Tongue (tissue), 2 donors: Measurements from ENCODE around the gene NUMA1. TPM values are rescaled to one million over a fixed set of nuclear protein-coding genes. Genes with fewer than 3 reads are reported as not detected.

ENCODE experiments used
- DNase-seq: peaks from one replicate; pipeline ENCODE4 v3.0.0-alpha.2; 2015
- total RNA-seq: library from RNA; depleted of rRNA; stranded (reverse); fragments of >200 nt; gene quantifications from one replicate; pipeline ENCODE4 v1.2.3, GENCODE V29; 2014

NUMA1 gene
- total RNA-seq, result 260 TPM

- DNase-seq, result peak; percentile 100
These were observed at the start of gene NUMA1, which contains the start of gene LRRC51 for GRCh38 chr11:72080326-72081183. Gene NUMA1 (minus strand): TSS chr11:72080542. CDS start chr11:72035943, 44,599 bp downstream. Gene LRRC51 (plus strand): TSS chr11:72080850. CDS start chr11:72089084, 8,234 bp downstream.

- DNase-seq, result no peak
These were observed 49.0 kb upstream of the NUMA1 start for GRCh38 chr11:72129381-72129780.

DNA sequence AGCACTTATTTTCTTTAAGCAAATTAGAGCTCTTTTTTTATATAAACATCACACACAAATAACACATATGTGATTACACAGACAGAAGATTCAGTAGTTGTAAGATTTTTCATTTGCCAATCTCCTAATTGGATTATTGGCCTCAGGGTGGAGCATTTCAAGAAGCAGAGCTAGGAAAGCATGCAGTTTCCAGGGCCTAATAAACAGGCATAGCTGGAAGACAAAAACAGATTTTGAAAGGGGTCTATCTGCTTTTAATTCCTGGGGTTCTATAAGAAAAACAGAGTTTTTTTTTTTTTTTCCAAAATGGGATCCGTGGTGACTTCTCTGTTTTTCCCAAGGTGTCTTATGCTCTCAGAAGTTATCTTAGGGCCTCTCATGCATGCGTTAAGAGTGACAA, 47.6 kb upstream of the NUMA1 start:
- DNase-seq, result no peak

GRCh38 chr11:72125956-72126355, 45.6 kb upstream of the NUMA1 start:
- DNase-seq, result no peak

DNA sequence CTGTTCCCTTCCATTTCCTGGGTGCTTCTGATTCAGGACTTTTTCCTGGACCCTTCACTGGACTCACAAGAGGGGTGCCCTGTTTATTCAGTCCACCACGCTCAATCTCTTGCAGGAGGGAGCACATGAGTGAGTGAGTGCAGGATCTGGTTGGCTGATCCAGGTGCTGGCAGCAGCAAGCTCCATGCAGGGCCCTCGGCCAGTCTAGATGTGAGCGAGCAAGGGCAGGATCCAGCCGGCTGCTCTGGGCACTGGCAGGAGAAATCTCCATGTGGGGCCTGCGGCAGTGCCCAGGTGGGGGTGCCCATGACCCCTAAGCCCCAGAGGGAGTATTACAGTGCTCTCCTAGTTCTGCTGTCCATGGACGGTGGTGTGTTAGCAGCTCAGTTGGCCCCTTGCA, 43.7 kb upstream of the NUMA1 start:
- DNase-seq, result no peak

- no peak for DNase-seq
These were observed 42.8 kb upstream of the NUMA1 start for GRCh38 chr11:72123117-72123653.

DNA sequence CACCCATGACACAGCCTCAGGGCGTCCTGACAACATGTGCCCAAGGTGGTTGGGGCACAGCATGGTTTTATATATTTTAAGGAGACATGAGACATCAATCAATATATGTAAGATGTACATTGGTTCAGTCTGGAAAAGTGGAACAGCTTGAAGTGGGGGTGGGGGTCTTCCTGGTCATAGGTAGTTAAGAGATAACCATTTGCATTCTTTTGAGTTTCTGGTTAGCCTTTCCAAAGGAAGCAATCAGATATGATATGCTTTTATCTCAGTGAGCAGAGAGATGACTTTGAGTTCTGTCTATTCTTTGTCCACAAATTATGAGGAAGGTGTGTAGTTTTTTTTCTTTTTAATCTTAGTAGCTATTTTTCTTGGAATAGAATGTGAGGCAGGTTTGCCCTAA, 42.3 kb upstream of the NUMA1 start:
- no peak for DNase-seq

- DNase-seq, result no peak
These were observed 40.6 kb upstream of the NUMA1 start for GRCh38 chr11:72120930-72121329.

GRCh38 chr11:72119198-72119597, 38.9 kb upstream of the NUMA1 start:
- no peak for DNase-seq

DNA sequence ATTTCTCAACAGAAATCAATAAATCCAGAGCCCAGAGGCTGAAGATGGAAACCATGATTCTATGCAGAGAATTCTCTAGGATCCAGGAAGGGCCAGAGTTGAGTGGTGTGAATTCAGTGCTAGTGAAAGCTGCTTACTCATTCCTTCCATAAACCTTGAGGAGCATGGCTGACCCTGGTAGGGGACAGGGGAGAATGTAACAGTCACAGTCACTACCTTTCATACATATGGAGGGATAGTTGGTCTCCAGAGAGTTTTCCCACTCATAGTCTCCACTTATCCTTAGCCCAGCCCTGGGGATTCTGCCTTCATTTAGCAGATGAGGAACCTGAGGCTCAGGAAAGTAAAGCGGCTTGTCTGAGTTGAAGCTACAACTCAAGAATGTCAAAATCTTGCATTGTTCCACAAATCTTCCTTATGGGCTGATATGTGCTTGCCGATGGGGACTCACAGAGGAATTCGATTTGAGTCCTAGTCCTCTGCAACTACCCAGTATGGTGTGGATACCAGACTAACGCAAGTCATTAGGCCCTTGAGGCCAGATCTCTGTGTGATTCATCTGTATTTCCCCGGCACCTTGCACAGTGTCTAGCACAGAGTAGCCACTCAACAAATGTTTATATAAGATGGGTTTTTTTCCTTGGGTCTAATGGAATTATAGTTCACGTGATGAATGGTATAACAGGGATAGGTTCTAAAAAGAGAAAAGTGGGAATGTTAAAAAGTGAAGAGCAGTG, 35.8 kb upstream of the NUMA1 start:
- DNase-seq, result no peak

DNA sequence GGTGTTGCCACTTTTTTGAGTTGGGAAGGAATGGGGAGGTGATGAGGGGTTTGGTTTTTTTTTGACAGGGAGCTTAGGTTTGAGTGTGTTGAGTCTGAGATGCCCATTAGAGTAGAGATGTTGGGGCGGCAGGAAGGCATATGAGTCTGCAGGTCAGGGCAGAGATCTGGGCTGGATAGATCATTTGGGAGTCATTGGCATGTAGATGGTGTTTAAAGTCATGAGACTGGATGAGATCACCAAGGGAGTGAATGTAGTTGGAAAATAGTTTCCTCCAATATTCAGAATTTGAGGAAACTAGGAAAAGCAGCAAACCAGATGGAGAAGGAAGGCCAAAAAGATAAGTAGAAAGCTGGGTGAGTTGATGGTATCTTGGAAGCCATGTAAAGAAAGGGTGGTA, 34.2 kb upstream of the NUMA1 start:
- DNase-seq, result no peak

DNA sequence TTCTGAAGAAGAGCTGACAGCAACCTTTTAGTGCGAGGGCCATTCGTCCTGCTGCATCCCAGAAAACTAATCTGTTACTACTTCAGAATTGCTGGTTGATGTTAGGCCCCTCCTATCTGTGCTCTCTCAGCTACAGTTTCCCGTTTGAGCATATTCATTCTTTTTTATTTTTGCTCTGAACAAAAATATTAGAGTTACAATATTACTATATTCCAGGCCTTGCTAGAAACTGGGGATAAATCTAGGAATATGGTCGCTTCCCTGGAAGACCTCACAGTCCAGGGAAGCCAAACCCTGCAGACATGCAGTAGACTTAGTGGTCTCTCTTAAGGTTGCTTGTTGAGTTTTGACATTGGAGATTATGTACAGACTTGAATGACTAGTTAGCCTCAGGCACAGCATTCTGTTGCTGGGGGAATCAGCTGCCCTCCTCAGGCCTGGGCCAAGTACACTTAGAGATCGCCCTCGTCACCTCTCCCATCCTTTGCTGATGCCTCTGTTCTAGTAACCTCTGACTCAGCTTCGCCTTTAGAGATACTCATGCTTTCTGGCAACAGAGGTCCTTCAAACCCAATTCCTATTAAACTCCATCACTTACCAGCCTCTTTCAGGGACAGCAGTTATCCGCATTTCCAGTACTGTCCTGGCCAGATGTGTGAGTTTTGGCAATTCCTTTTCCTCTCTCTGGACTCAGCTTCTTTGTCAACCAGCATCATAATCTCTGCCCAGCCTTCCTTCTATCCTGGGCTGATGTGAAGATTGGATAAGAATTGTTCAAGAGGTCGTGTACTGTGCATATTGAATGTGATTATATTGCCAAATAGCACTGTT, 32.9 kb upstream of the NUMA1 start:
- no peak for DNase-seq

GRCh38 chr11:72112143-72112977, 32.0 kb upstream of the NUMA1 start, which contains the start of gene ANAPC15:
Gene ANAPC15 (minus strand): TSS chr11:72112695. CDS start chr11:72111276, 1,419 bp downstream.
- peak; percentile 100 for DNase-seq

DNA sequence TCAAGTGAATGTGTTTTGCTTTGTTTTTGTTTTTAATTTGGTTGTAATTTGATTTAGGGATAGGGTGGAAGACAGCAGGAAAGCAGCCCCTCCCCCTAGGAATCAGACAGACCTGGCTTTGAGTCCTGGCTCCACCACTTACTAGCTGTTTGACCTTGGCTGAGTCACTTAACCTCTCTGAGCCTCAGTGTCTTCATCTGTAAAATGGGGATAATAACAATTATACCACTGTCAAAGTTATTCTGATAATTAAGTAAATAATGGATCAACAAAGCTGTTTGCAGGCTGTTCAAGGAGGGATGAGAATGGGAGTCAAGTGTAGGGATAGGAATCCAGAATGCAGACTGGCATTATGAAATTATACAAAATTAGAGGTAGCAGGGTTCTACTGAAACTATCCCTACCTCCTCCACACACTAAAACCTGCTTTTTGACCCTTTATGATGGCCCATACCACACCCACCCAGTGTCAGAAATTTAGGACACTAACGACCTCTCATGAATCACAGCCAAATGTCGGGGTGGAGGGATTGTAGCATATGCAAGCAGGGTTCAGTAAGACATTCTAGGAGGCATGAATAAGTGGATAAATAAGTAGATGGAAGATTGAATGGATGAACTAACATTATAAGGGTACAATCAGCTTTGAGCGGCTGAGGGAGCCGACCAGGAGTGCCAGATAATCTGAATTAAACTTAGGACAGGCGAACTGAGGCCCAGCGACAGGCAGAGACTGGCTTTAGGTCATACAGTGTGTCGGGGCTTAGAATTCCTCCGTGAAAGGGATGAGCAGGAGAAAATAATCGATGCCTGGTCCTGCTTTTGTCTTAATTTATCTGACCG, 31.2 kb upstream of the NUMA1 start:
- DNase-seq, result peak; percentile 7

DNA sequence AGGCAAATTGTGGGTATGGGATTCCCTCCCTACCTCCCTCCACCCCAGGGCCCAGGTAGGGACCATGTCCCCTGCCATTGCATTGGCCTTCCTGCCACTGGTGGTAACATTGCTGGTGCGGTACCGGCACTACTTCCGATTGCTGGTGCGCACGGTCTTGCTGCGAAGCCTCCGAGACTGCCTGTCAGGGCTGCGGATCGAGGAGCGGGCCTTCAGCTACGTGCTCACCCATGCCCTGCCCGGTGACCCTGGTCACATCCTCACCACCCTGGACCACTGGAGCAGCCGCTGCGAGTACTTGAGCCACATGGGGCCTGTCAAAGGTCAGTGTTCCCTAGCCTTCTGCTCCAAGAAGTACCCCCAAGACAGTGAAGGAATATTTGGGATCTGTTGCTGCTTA, 25.5 kb upstream of the NUMA1 start, which contains the start of gene TOMT:
Gene TOMT, plus strand, starts transcription at position 37 of the 400 bp plus-strand sequence. Its CDS starts 28 bp downstream, at position 65.
- no peak for DNase-seq

GRCh38 chr11:72103754-72104167, 23.4 kb upstream of the NUMA1 start:
- no peak for DNase-seq

GRCh38 chr11:72102946-72103753, 22.8 kb upstream of the NUMA1 start, which contains the start of gene LAMTOR1:
Gene LAMTOR1 (minus strand): TSS chr11:72103297. CDS start chr11:72103224, 73 bp downstream.
- DNase-seq, result peak; percentile 100

- DNase-seq, result no peak
These were observed 22.2 kb upstream of the NUMA1 start for GRCh38 chr11:72102631-72102945.

DNA sequence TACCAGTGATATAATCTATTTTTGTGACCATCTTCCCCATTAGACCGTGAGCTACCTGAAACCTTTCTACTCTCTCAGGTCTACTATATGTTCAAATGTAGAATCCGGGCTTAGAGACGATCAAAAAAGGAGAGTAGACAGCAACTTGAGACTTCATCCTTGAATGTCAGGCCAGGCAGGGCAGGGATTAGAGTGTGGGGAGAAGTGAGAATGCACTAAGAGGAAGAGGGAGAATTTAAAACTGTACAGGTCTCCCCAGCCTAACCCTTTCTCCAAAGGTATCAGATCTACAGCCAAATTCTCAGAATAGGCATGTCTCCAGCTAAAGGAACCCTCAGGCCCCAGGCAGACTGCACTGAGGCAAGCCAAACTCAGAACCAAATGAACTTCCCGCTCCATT, 21.8 kb upstream of the NUMA1 start:
- no peak for DNase-seq
